HG02840 (cell line): ENCODE results near the gene EXOC4.

ENCODE experiments used
- ATAC-seq: cut with Tn5 transposase; IDR thresholded peaks from one replicate; pipeline ENCODE4 v1.9.1; 2021; ENCODE audit warnings: mild to moderate bottlenecking, moderate library complexity, moderate number of reproducible peaks; ENCODE audit not compliant: unreplicated experiment, low FRiP score

EXOC4 gene

GRCh38 chr7:133409966-133410365, 157.1 kb downstream of the EXOC4 start:
- no peak for ATAC-seq

GRCh38 chr7:133411395-133411794, 158.5 kb downstream of the EXOC4 start:
- no peak for ATAC-seq

- ATAC-seq = no peak
These were observed 160.1 kb downstream of the EXOC4 start for GRCh38 chr7:133412942-133413341.

- ATAC-seq = no peak
These were observed 166.2 kb downstream of the EXOC4 start for GRCh38 chr7:133419041-133419440.

GRCh38 chr7:133423618-133424017, 170.7 kb downstream of the EXOC4 start:
- no peak for ATAC-seq

GRCh38 chr7:133428326-133428725, 175.4 kb downstream of the EXOC4 start:
- ATAC-seq = no peak

GRCh38 chr7:133428876-133429275, 176.0 kb downstream of the EXOC4 start:
- ATAC-seq = no peak

- ATAC-seq = no peak
These were observed 176.5 kb downstream of the EXOC4 start for GRCh38 chr7:133429371-133429770.

- ATAC-seq = no peak
These were observed 178.4 kb downstream of the EXOC4 start for GRCh38 chr7:133431134-133431724.

GRCh38 chr7:133433165-133433812, 180.4 kb downstream of the EXOC4 start:
- no peak for ATAC-seq

- ATAC-seq = no peak
These were observed 181.5 kb downstream of the EXOC4 start for GRCh38 chr7:133434246-133434865.

- ATAC-seq = no peak
These were observed 183.1 kb downstream of the EXOC4 start for GRCh38 chr7:133436014-133436428.

GRCh38 chr7:133437544-133437943, 184.7 kb downstream of the EXOC4 start:
- no peak for ATAC-seq

GRCh38 chr7:133442818-133443217, 189.9 kb downstream of the EXOC4 start:
- no peak for ATAC-seq

- no peak for ATAC-seq
These were observed 192.7 kb downstream of the EXOC4 start for GRCh38 chr7:133445617-133446016.

GRCh38 chr7:133448012-133448411, 195.1 kb downstream of the EXOC4 start:
- no peak for ATAC-seq

GRCh38 chr7:133452577-133452976, 199.7 kb downstream of the EXOC4 start:
- ATAC-seq = no peak

GRCh38 chr7:133458688-133459087, 205.8 kb downstream of the EXOC4 start:
- no peak for ATAC-seq

GRCh38 chr7:133461421-133461820, 208.5 kb downstream of the EXOC4 start:
- no peak for ATAC-seq

- ATAC-seq = no peak
These were observed 222.8 kb downstream of the EXOC4 start for GRCh38 chr7:133475655-133476054.

GRCh38 chr7:133477791-133478190, 224.9 kb downstream of the EXOC4 start:
- ATAC-seq = no peak

- no peak for ATAC-seq
These were observed 225.8 kb downstream of the EXOC4 start for GRCh38 chr7:133478591-133479135.
